COLO829 (cell line): Measurements from ENCODE around the gene BCAS1.

Experiments used
- DNase-seq: peaks from one replicate; pipeline ENCODE4 v3.0.0; 2012; ENCODE audit warnings: low spot score

The BCAS1 gene

DNA sequence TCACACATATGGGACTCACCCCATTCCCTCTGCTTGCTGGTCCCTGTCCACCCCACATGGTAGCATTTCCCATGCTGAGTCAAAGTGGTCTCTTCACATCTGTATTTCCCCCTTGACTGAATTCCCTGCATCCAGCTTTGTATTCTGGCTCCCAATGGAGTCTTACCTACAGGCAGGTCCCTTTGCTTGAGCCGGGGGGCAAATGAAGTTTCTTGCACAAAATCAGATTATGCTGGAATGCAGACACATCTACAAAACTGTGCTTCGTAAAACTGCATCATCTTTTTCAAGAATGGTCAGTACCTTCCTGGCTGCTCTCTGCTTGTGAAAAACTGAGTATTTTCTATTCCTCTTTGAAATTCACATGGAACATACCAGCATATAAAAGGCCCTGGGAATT is 32.1 kb upstream of the BCAS1 start:
- DNase-seq = no peak

DNA sequence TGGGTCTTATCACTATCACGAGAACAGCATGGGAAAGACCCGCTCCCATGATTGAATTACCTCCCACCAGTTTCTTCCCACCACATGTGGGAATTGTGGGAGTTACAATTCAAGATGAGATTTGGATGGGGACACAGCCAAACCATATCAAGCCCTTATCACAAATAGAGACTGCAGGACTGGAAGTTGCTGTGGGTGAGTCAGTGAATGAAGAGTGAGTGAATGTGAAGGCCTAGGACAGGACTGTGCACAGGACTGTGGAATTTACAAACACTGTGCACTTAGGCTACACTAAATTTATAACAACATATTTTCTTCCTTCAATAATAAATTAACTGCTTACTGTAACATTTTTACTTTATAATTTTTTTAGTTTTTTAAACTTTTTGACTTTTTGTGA is 30.2 kb upstream of the BCAS1 start:
- no peak for DNase-seq

DNA sequence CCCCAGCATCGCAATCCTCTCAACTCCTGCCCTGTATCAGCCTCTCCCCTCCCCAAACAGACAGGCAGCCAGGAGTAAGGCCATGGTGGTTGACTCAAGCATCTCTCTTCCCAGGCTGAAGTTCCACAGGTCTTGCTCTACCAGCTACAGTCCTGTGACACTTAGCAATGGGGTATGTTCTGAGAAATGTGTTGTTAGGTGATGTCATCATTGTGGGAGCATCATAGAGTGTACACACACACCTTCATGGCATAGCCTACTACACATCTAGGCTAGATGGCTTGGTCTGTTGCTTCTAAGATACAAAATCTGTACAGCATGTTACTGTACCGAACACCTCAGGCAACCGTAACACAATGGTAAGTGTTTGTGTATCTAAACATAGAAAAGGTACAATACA is 29.5 kb upstream of the BCAS1 start:
- DNase-seq = no peak

DNA sequence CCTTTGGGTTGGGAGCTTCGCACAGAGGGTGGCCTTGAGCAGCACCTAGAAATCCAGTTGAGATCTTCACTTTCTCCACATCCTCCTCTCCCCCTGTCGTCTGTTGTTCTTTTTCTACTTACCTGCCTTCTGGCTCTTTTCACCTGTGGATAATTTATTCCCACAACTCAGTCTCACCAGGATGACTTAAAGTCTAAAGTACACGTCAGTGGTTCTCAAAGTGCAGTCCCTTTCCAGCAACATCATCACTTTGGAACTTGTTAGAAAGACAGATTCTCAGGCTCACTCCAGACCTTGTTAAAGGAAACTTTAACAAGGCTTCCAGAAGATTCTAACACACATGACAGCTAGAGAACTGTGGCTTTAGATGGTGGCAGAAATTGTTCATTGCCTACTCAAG is 27.7 kb upstream of the BCAS1 start:
- DNase-seq = no peak

DNA sequence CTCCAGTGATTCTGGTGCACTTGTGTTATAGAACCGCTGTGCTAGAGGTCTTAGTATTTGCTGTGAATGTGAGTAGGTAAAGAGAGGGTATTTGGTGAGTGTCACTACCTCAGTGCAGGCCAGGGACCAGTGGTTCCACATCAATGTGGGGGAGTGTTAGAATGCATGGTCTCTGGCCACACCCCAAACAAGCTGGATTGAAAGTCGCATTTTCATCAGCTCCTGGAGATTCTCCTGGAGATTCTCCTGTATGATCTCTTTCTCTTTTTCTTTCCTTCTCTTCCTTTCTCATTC is 26.8 kb upstream of the BCAS1 start:
- no peak for DNase-seq

DNA sequence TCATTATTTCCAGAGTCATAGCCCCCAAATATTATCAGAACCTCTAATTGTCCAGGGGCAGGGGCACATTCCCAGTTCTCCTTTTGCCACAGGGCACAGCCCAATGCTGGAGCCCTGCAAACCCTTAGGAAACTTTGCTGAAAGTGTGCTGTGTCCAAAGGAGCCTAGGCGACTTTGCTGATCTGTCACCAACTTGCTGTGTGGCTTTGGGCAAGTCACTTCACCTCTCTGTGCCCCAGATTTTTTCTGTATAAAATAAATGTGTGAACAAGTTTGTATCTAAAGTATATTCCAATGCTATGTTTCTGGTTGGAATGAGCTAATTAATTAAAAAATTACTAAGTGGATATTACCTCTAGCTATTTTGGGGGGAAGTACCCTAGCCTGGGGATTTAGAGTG is 25.4 kb upstream of the BCAS1 start:
- DNase-seq = no peak

DNA sequence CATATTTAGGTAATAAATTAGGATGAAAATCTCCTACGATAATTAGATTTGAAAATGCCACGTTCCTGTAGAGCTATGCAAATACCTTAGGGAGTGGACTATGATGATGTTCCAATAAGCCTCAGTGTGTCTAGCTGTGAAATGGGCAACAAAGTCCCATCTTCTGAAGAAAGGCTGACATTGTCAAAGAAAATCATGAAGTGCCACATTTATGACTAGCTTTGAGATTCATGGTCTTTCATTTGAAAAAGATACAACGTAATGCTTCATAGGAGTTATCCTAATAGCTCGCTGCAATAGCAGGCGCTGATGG is 23.8 kb upstream of the BCAS1 start:
- DNase-seq = no peak

DNA sequence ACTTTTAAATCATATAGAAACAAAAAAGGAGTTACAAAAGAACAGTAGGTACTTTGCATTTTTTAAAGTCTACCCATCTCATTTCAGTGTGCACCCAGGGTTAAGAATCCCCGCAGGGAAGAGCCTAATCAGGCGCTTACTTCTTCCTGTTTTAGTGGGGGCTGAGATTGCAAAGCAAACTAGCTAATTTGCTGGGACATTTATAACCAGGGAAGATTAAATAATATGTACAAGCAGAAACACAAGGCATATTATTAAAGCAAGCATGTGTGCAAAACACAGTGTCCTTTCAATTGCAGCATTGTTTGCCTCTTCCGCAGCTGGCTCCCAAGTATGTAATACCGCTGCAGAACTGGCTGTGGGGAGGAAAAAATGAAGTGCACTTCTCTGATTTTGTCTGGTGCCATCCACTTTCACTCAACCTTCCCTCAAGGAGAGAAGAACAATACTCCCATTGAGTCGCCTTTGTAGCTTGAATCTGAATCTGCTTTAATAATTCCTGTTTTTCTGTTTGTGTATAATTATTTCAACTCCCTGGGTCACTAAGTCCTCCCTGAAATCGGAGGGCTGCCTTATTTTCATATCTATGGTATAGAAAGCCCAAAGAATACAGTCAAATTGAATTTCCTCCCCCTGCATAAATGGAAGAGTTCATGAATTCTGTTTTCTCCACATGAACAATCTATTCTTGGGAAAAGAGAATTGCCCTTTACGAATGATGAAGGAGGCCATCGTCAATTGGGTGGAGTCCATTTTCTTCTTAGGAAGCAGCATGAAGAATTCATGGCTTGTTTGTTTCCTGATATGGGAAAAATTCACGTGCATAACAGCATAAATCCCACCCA is 23.3 kb upstream of the BCAS1 start:
- peak; percentile 96 for DNase-seq

DNA sequence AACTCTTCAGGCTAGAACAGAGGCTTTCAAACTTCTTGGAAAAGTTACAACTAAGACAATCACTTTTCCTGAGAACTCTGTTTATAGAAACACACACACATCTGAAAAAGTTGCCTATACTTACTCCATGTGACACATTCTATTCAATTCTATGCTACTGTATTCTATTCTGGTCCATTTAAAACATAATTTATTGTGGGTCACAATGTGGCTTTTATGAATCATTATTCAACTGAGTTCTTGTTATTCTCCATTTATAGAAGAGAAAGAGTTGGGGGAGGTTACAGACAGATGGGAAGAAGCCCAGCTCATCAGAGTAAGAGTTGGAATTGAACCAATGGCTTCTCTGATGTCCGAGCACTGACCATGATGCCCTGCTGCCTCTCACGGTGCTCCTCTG is 21.6 kb upstream of the BCAS1 start:
- DNase-seq = peak; percentile 48

DNA sequence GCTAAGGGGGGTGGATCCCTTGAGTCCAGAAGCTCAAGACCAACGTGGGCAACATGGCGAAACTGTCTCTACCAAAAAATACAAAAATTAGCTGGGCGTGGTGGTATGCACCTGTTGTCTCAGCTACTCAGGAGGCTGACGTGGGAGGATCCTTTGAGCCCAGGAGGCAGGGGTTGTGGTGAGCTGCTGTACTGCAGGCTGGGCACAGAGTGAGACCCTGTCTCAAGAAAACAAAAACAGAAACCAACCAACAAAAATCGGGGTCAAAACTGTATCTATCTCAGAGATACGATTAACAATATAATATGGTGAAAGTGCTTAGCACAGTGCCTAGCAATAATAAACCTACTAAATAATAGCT is 20.7 kb upstream of the BCAS1 start:
- DNase-seq = no peak

DNA sequence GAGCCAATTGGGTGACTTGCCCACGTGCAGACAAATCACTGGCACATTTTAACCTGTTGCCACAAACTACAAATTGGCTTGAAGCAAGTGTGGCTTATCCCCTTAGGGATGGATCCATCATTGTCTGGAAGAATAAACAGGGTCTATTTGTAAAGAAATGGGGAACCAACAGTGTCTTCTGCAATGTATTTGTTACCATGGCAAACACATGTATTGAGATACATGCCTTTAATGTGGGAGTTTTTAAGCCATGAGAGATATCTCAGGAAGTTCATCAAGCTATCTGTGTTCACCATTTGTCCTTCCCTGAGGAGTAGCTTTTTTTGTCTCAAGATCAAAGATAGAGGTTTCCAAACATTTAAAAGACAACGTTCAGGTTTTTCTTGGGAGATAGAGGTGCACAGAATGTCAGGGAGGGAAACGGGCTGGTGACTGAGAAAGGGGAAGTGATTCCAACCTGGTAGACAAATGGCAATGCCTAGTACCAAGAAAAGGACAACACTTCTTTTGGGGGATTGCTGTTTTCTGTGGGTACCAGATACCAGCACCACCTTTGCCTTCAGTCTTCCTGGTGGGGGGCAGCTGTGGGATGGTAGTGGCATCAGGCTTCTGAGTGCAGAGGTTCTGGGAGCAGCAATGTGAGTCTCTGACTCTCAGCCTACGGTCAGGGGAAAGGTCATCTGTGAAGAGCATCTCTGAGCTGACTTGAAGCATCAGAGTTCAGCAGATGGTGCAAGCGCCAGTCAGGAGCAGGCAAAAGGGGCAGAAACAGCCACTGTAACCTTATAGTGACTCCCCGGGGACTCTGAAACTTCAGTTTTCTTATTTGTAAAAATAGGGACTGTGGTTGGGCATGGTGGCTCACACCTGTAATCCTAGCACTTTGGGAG is 20.1 kb upstream of the BCAS1 start:
- DNase-seq = no peak

DNA sequence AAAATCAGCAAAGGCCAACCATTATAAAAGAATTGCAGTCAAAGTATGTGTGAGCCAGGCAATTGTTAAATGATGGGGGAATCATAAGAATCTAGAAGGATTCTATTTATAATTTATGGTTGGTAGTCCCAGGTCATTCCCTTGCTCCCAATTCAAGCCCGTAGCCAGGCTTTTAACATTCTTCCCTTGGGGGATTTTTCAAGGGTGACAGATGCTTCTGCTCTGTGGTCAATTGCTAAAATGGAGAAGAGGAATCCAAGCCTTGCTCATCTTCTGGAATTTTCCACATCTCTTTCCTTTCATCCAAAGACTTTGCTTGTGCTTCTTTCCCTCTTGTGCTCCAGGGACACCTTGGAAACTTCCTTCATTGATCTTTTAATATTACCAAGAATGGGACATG is 18.0 kb upstream of the BCAS1 start:
- no peak for DNase-seq

DNA sequence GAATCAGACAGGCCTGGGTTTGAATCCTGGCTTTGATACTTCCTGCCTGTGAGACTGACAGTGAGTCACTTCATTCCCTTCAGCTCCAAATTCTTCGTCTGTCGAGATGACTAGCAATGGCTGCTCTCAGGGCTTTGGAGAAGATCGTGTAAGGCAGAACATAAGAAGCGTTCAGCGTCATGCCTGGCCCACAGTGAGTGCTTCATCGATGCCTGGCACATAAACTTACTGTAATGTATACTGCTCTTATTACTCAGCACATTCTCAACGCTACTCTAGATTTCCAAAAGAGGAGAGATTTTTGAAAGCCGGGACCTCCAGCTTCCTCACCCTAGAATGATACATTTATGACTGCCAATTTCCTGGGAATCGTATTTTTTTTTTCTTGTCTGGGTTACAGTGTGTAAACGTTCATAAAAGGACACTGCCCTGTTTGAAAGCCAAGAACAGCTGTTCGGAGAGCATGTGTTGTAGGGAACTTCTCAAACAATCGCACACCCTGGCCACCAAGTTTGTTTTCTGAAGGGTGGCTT is 16.2 kb upstream of the BCAS1 start:
- no peak for DNase-seq

DNA sequence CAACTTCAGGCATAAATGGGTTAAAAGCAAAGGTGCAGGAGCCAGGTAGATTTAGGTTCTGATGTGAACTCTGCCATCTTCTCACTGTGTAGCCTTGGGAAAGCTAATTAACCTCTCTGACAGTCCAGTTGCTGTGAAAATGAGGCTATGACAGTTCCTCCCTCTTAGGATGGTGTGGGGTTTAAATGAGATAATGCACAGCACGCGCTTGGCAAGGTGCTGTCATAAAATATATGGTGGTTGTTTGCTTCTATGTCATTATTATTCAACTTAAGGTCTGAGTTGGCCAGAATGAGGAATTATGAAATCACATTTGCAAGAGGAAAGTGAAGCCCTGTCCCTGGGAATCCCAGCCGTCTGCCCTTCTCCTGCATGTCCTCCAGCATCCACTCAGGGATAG is 15.5 kb upstream of the BCAS1 start:
- no peak for DNase-seq

DNA sequence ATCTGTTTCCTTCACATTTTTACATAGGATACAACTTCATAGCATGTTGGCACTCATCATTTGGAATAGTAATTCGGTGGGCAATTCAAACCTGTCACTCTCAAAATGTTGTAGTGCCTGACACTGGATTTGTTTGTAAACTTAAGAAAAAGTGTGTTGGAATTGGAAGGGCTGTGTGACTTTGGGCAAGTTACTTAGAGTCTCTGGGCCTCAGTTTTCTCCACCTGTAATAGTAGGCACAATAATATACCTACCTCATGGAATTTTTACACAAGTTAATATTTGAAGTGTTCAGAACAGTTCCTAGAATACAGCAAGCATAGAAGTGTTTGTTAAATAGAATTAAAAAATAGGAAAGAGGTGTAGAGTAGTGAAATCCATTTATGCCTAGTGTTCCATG is 15.0 kb upstream of the BCAS1 start:
- DNase-seq = no peak

DNA sequence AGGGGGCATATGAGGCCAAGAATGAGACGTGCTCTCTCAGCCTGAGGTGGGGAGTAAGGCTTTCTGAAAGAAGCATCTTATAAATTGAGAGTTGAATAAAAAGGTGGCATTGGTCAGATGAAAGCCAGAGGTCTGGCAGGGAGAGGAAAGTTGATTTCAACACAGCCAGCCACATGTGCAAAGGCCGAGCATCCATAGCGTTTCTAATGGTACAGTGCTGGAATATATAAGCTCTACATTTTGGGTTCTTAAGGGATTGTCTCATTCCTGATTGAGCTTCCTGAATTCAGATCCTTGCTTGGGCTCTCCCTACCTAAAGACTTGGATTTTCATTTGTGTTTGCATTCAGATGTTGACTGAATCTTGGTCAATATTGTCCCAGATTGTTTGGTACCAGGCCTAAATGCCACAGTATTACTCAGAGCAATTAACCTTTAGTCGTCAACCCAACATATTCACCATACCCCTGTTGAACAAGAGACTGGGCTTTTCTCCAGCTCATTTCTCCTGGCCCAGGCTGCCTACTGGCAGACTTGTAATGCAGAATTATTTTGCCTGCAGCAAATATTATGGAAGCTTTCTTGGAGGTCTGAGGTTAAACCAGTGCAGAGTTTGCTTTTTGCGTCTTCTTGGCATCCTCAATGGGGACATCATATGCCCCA is 14.5 kb upstream of the BCAS1 start:
- DNase-seq = no peak

DNA sequence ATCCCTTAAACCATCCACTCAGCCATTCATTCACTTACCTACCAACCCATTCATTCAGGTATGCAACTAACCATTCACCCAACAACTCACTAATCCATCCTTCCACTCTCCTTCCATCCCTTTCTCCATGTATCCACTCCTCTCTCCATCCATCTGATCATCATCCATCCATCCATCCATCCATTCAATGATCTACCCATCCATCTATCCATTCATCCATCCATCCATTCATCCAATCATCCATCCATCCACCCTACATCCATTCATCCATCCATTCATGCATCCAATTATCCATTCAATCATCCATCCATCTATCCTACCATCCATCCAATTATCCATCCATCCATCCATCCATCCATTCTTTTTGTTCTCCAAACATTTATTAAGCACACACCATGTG is 13.8 kb upstream of the BCAS1 start:
- DNase-seq = no peak

DNA sequence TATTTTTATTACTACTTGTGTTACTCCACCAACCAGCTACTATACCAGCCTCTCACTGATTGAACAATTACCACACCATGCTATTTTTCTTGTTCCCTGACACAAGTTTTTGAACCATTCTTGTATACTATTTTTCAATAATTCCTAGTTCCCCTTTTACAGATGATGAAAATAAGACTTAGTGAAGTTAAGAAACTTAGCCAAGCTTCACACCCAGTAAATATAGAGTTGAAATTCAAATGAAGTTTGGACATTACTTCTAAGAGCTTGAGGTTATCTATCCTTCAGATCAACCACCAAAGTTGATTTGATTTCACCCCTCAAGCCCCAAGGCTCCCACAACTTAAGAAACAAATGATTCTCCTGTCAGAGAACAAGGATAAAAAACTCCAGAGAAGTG is 13.1 kb upstream of the BCAS1 start:
- no peak for DNase-seq

DNA sequence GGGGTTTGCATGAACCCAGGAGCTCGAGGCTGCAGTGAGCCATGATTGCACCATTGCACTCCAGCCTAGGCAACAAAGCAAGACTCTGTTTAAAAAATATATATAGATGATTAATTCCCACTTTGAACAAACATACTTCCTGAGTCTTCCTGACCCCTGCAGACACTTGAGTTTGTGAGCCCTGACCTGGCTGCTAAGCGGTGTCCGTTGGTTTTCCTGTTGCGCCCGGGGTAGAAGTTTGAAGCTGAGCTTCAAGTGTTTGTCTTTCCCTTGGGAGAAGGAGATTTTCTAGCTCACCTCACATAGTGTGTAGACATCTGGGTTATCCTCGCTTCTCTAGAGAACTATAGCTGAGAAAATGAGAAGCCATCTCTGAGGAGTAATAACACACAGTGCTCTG is 11.7 kb upstream of the BCAS1 start:
- no peak for DNase-seq

DNA sequence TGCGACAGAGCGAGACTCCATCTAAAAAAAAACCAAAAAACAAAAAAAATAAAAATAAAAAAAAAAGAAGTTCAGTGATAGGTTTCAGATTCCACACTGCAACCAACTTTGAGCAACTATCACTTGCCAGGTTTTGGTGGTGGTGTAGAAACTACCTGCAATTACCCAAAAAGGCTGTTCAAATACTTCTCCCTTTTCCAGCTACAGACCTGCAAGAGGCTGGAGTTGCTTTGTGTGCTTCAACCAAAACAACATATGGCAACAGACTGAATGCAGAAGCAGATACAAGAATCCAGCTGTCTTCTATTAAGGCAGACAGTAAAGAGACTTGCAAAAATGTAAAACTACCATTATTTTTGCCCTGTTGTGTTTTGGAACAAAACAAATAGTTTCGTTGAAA is 9.3 kb upstream of the BCAS1 start:
- no peak for DNase-seq

DNA sequence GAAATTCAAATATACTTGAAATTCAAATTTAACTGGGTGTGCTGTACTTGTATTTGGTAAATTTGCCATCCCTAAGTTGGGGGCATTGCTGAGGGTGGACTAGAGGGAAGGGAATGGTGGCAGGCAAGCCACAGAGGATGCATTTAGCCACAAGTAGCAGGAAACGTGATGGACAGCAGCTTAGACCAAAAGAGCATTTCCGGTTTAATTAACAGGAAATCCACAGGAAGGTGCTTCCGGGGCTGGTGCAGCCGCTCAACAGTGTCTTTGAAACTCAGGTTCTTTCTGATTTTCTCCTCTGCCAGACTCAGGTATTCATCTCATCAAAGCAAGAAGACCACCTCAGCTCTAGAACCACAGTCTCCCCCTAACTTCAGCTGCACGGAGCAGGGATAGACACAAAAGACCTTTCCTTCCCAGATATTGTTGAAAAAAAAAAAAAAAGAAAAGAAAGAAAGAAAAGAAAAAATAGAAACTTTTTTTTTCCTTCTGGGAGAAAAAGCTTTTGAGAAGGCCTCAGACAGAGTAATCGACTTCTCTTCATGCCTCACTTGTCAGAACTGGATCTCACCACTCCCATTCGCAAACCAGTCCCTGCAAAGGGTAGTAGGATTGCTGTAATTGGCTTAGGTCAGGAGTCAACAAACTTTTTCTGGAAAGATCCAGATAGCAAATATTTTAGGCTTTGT is 8.0 kb upstream of the BCAS1 start:
- DNase-seq = no peak

DNA sequence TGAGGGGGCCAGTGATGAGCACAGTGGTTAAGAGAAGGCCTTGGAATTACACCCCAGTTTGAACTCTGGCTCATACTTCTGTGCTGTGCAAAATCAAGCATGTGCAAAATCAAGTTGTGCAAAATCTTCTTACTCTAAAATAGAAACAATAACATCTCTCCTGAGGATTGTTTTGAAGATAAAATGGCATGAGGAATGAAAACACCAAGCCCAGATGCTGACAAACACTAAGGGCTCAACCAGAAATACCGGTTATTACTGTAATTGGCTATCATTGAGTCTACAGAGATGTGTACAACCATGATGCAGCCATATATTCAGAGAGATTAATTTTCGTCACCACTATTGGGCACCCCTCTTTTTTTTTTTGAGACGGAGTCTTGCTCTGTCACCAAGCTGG is 5.9 kb upstream of the BCAS1 start:
- no peak for DNase-seq

DNA sequence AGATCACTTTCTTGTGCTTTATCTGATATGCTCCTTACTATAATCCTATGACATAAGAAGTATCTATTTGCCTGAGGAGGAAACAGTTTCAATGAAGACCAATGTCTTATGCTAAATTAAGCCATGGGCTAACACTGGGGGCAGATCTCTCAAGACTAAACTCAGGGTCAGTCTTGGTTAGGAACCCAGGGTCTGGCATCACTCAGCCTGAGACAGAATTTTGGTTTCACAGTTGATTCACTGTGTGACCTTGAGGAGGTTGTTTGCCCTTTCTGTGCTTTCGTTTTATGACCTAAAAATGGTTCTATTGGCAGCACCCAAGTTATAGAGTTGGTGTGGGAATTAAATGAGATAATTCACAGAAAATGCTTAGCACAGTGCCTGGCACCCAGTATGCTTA is 4.9 kb upstream of the BCAS1 start:
- DNase-seq = no peak
